T-helper 2 cell (primary cell): Measurements from ENCODE around the gene ERGIC1.
"Not testable (repeated sequence)": the region's sequence is repeated elsewhere in the genome, so short reads cannot be mapped to it uniquely, and the experiment has no call there.

Experiments used
- DNase-seq, 5 experiments: peaks; one replicate each; pipeline versions ENCODE4 v3.0.0 to v3.0.0-alpha.2; 2012 to 2022

Gene ERGIC1

DNA sequence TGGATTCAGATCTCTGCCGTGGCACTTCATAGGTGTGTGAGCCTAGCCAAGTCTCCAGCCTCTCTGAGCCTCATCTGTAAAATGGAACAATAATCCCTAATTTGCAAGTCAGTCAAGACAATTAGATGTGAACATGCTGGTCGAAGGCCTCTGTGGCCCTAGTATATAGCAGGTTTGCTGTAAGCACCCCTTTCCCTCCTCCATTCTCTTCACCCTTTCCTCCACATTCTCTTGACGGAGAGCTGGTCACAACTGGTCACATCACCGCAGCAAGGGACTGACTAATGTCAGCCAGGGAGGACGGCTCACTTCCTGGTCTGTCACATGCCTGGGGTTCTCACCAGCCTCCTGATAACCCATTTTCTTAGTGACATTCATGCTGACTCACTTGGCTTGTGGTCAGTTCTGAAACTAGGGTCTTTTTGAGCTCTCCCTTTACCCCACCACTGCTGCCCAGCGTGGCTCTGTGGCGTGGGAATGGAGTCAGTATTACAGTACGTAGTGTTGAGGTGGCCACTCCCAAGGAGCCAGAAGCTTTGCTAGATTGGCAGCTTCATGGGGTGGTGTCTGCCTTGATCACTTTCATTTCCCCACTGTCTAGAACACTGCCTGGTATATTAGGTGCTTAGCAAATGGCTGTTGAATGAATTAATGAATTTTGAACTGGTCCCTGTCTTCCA lies 47.8 kb downstream of the ERGIC1 start:
- peak in 1 of 5 experiments; percentile 7 for DNase-seq

DNA sequence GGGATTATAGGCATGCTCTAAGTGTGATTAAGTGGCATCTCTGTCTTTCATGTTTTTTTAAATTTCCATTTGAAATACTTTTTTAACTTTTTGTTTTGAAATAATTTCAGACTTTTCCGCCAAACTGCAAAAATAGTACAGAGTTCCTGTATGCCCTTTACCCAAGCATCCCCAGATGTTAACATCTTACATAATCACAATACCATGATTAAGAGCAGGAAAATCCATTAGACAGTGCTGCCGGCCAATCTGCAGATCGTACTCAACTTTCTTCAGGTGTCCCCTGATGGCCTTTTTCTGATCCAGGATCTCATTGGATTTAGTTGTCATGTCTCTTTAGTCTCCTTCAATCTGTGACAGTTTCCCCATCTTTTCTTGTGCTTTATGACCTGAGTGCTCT lies 49.0 kb downstream of the ERGIC1 start:
- DNase-seq, result no peak

DNA sequence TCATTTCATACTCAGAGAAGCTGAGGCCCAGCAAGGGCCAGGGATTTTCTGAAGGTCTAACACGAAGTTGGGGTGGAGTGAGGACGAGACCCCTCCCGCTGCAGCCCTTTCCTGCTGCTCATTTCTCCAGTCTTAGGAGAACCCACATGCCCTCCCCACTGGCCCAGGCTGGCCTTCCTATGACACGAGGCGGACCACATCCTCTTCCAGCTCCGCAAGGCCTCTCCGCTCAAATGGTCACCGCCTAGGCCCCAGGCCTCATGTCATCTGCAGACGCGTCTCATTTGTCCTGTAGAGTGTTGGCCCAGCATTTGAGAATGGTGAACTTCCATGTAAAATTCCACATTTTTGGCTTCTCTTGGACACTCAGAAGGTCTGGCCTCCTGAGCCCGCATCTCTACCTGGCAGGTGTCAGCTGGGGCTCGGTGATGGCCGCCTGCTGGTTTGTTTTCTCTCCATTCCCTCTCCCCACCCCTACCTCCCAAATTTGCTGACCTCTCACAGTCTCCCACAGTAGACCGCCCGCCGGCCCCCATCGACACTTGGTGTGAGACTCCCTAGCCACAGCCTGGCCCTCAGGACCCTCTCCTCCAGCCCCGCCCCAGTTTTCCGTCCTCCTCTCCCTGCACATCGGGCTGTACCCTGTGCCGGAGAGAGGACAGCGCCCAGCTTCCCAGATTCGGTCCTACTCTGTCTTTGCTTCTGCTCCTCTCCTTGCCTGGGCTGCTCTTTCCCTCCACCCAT lies 51.7 kb downstream of the ERGIC1 start:
- DNase-seq, result no peak

DNA sequence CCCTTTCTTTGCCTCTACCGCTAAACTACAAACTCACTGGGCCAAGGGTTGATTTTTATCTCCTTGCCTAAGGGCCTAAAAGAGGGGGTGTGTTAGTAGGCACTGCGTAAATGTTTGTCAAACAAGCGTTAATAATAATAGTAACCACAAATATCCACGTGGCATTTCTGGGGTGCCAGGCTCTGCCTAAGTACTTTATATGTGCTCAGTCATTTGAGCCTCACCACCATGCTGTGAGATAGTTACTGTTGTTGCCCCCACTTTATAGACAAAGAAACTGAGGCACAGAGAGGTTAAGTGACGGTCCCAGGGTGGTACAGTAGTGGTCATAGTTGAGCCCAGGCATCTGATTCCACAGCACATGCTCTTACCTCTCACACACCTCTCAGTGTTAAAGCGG lies 52.4 kb downstream of the ERGIC1 start:
- DNase-seq, result no peak

DNA sequence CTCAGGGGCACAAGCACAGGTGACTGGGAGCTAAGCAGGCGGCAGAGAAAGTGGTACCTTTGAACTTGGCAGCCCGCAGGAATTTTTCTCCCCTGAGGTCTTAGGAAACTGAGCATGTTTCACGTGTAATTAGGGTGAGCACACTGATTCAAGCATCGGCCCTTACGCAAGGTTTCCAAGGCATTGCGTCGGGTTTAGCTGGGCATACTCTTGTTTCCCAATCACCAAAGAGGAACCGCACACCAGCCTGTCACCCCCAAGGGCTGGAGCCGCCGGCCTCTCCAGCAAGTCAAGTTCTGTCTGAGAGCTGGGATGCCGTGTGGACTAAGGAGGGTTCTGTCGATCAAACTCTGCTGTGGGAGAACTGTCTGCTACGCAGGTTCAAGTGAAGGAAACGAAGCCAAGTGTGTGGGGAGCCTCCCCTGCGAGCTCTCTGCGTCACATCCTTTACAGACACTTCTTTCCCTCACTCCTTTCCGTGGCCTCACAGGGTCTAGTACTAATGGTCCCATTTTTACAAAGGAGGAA lies 53.0 kb downstream of the ERGIC1 start:
- DNase-seq, result no peak

DNA sequence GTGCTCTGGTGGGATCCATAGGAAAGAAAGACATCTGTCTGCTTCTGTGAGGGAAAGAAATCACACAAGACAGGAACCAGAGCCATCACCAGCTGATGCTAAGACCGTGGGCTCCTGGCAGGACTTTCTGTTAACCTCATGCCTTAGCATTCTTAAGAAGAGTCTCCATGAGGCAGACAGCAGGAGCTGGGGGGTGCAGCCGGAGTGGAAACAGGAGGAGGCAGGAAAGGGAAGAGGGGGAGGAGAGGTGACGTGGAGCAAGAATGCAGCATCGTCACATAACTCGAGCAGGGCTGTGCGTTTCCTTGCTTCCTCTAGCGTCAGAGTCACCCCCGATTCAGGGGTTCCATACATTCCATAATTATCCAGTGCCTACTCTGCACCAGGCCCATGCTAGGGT lies 53.6 kb downstream of the ERGIC1 start:
- no peak for DNase-seq

DNA sequence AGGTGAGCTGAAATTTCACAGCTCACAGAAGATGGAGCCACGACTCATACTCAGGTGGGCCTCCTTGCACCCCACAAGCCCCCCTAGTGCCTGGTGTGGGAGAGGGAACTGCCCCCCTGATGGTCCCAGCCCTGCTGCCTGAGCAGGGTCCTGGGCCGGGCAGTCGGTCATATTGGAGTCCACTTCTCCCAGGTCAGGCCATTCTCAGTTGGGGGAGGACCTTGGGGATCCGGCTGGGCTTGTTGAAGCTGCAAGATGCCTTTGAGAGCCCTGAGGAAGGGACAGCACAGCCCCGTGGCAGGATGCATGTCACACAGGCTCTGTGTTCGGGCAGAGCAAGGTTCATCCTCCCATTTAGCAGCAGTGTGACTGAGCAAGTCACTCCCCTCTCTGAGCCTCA lies 56.6 kb downstream of the ERGIC1 start:
- DNase-seq, result no peak

DNA sequence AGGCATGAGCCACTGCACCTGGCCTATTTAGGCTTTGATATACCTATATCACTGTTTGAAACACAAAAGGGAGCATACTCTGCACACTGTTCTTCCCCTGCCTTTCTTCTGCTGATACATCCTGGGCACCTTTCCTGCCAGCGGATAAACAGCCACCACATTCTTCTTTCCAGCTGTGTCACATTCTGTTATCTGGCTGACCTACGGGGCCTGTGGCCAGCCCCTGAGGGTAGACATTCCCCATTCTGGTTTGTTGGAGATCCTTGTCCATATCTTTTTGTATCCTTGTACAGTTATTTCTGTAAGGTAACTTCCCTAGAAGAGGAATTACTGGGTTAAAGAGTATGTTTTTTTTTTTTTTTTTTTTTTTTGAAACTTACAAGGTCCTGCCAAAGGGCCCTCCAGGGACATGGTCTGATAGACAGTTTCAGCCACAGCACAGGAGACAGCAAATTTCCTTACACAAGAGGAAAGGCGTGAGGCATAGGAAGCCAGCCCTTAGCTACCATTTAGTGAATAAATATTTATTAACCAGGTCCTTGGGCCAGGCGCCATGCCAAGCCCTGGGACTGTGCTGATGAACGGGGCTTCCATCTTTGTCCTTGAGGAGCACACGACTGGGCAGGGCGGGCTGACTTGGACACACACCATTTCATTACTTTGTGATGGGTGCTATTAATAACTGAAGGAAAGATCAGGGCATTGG lies 57.8 kb downstream of the ERGIC1 start:
- DNase-seq, result no peak

DNA sequence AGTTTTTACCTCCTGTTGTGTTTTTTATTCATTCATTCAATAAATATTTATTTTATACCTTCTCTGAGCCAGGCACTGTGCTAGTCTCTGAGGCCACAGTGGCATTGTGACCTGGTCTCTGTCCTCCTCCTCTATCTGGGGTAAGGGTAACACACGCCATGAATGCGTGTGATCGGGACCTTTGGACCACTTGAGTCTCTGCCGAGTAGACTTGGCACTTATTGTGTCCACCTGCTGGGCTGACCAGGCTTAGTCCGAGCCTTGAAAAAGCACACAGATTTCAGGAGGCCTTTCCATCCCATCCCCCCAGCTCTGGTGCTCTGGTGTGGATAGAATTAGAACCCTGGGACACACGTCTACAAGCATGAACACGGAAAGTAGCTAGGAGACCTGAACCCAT lies 58.7 kb downstream of the ERGIC1 start:
- DNase-seq, result no peak

DNA sequence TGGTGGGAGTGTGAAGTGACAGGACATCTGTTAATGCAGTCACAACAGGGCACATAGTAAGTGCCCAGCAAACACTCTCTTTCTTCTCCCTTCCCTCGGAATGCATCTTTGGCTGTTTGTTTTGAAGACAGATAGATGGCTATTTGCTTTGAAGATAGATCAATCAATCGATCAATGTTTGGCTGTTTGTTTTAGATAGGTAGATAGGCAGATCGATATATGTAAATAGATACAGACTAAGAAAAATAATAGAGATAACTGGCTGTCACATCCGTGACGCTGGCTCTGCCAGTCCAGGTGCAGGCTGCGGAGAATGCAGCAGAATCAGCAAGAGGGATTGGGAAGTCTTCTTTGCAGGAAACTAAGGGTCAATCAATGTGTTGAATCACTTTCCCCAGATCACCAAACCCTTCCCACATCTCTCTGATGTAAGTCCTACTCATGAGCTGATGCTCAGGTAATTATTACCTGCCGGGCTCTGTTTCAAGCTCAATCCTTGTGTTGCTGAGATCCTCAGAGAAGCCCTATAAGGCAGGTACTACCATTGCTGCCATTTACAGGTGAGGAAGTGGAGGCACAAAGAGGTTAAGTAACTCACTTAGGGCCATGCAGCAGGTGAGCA lies 60.8 kb downstream of the ERGIC1 start:
- no peak for DNase-seq

DNA sequence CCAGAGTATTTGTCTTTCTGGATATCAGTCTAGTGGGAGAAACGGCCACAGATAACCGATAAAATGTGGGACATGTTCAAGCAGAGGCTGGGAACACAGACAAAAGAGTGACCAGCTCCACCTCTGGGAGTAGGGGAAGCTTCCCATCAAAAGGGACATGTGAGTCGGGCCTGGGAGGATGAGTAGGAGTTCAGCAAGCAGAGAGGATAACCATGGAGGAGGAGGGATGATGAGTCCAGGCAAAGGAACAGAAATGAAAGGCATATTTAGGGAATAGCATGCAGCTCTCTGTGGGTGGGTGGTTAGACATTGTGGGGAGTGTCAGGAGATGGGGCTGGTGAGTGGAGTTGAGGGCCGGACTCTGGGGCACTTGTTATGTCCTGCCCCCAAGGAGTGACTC lies 61.5 kb downstream of the ERGIC1 start:
- DNase-seq, result no peak

DNA sequence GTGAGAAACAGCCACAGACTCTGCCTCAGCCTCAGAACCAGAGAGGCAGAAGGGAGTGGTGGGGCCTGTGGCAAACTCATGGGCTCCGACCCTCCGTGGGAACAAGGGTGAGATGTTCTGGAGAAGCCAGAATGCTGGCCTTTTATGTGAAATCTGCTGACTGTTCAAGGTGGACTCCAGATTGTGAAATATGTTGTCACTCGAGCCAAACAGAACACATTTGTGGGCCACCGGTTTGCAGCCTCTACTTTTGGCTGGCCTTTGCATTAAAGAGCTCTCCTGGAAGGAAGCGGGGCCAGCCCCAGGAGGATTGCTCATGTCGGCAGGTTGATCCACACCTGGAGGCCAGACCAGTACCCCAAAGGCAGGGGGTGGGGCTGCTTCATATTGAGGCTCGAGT lies 62.4 kb downstream of the ERGIC1 start:
- DNase-seq, result no peak

DNA sequence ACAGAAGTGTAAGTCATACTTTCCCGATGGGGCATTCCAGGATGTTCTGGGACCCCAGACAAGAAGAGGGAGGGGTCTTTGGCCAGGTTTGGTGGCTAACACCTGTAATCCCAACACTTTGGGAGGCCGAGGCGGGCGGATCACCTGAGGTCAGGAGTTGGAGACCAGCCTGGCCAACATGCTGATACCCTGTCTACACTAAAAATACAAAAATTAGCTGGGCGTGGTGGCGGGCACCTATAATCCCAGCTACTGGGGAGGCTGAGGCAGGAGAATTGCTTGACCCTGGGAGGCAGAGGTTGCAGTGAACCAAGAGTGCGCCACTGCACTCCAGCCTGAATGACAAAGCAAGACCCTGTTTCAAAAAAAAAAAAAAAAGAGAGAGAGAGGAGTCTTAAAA lies 63.0 kb downstream of the ERGIC1 start:
- DNase-seq, result not testable (repeated sequence)

DNA sequence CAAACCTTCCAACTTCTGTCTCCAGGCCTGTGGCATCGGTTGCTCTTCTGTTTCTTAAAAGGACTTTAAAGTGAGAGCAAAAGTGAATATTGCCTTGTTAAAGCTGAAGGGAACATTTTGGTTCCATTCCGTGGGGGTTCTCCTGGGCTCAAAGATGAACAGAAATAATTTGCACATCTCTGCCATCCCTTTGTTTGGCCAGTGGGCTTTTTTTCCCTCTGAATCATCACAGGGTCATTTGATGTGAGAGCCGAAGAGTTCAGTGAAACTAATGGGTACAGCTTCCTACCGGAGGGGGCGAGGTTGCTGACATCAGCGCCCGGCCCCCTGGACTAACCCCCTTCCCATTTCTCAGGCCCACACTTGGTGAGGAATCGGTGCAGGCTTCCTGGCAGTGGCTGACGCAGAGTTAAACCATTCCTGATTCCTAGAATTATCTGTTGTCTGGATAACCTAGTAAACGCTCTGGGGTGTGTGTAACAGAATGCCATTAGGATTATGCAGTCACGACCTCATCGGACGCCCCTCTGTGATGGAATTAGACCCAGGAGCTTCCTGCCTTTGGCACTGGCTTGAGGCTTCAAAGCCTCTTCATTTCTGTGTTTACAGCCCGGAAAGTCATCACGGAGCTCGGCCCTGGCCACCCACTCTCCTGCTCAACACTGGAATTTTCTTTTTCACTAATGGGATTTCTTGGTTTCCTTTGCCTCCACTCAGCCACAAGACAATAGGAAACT lies 63.6 kb downstream of the ERGIC1 start:
- peak in 1 of 5 experiments; percentile 19 for DNase-seq

DNA sequence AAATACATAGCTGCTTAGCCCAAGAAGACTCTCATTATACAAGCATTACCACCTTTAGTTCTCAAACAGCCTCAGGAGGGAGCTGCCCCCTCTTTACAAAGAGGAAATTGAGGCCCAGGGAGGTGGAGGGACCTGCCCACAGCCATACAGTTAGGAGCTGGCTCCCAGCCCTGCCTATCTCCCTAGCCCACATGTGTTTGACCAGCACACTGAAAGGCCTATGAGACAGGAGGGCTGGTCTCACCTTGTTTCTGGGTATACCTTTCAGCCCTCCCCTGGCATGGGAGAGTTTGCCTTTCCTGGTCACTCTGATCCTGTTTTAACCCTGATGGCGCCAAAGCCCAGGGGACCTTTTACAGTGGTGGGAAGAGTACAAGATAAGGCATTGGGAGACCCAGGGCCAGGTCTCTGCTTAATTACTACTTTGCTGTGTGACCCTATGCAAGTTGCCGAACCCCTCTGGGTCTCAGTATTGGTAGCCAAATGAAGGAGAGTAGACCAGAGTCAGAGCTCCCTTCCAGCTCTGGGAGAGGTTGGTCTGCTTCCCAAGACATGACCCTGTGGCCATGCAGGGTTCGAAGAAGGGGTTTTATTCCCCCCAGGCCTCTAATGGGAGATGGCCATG lies 64.3 kb downstream of the ERGIC1 start:
- DNase-seq, result no peak

DNA sequence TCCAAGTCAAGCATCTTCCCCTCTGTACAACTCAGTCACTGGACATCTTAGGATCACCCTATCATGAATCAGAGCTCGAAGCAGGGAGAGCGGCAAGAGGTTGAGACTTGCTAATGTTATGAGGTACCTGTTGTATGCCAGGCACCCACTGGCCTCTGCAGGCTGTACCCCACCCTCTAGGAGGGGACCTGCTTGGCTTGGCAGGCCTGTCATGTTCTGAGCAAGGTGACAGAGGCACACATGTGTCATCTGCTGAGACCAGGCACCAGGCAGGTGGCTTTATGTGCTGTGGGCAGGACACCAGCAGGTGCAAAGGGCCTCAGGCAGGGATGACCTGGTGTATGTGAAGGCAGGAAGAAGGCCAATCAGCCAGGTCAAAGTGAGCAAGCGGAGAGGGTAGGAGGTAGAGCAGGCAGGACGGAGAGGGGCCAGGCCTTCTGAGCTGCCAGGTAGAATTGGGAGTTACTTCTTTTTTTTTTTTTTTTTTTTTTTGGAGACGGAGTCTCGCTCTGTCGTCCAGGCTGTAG lies 64.9 kb downstream of the ERGIC1 start:
- no peak for DNase-seq

DNA sequence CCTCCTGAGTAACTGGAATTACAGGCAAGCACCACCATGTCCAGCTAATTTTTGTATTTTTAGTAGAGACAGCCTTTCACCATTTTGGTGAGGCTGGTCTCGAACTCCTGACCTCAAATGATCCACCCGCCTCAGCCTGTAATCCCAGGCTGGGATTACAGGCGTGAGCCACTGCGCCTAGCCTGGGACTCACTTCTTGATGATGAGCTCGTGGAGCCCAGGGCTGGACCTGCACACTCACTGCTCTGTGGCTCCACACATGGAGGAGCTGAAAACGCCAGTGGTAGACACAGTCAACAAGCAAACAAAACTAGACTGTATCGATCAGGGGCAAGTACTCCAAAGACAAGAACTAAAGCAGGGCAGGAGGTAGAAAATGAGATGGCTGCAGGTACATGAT lies 65.4 kb downstream of the ERGIC1 start:
- no peak for DNase-seq

DNA sequence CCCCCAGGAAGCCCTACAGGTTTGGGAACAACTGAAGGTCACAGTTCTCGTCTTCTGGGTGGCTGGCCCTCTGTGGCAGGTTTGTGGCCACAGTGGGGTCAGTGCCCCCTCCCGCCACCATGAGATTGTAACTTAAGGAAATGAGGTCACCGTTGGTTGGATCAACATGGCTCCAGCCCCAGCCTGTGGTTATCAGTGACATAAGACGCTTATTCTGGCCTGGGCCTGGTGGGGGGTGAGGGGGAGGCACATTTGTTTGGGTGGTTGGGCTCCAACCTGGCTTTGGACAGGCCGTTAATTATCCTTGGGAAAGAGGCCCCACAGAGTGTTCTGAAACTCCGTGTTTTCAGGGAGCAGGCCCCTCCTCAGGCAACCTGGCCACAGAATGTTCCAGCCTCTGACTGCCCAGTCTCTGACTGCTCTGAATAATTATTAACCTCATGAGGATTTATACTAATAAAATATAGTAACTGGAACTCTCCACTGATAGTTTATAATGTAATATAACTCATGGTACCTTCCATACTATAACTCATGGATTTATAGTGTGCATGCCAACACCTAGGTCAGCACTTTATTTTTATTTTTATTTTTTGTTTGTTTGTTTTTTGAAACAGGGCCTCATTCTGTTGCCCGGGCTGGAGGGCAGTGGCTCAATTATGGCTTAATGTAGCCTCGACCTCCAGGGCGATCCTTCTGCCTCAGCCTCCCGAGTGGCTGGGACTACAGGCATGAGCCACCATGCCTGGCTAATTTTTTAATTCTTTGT lies 67.1 kb downstream of the ERGIC1 start:
- DNase-seq, result no peak

DNA sequence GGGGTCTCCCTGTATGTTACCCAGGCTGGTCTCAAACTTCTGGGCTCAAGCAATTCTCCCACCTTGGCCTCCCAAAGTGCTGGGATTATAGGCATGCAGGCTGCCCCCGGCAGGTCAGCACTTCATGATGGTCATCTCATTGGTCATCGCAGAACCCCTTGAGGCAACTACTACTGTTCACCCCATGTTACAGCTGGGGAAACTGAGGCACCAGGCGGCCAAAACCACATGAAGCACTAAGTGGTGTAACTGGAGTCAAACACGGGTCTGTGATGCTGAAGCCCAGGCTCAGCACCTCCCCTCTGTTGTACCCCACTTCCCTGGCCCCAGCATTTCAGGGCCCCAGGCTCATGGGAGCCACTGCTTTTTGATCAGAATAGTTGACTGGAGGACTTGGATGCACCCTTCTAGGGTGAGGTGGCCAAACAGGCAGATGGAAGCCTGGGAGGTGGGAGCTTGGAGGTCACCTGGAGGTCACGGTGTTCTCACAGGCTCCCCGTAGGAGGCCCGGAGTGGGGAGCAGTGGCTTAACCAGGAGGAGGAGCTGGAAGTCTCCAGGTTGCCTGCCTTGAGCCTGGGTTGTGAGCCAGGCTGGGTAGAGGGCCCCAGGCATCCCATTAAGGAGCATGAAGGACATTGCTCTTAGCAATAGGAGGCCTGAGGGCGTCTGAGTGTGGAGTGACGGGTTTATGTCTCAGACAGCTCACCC lies 67.9 kb downstream of the ERGIC1 start:
- DNase-seq, result no peak
